Hepatocyte (in vitro differentiated cells): ENCODE measurements around the gene PDIA5. TPM values are rescaled to one million over a fixed set of nuclear protein-coding genes. Genes with fewer than 3 reads are reported as not detected.

ENCODE experiments used
- DNase-seq: peaks from one replicate; pipeline ENCODE4 v3.0.0-alpha.2; 2016; ENCODE audit warnings: low spot score
- H2AFZ ChIP-seq: fragments of 200-600 bp; sonication (generic); 2 replicates; pipeline ENCODE4 v1.6.0; 2016; ENCODE audit warnings: antibody characterized with exemption, mild to moderate bottlenecking
- H3K27ac ChIP-seq: fragments of 200-600 bp; sonication (generic); 2 replicates; pipeline ENCODE4 v1.5.1; 2016; ENCODE audit warnings: mild to moderate bottlenecking
- H3K27me3 ChIP-seq: fragments of 200-600 bp; sonication (generic); 2 replicates; pipeline ENCODE4 v1.6.1; 2016
- H3K36me3 ChIP-seq: fragments of 200-600 bp; sonication (generic); replicated peaks from 2 replicates; pipeline ENCODE4 v1.5.1; 2016; ENCODE audit warnings: low read depth; ENCODE audit not compliant: insufficient read depth
- H3K4me1 ChIP-seq: fragments of 200-600 bp; sonication (generic); 2 replicates; pipeline ENCODE4 v1.5.1; 2016; ENCODE audit warnings: mild to moderate bottlenecking, moderate library complexity; ENCODE audit not compliant: insufficient read depth
- H3K4me2 ChIP-seq: fragments of 200-600 bp; sonication (generic); 2 replicates; pipeline ENCODE4 v1.6.0; 2016
- H3K4me3 ChIP-seq: fragments of 200-600 bp; sonication (generic); 2 replicates; pipeline ENCODE4 v1.5.1; 2016; ENCODE audit warnings: mild to moderate bottlenecking
- H3K79me2 ChIP-seq: fragments of 200-600 bp; sonication (generic); 2 replicates; pipeline ENCODE4 v1.6.0; 2017; ENCODE audit warnings: mild to moderate bottlenecking
- H3K9me2 ChIP-seq: fragments of 200-600 bp; sonication (generic); replicated peaks from 2 replicates; pipeline ENCODE4 v1.6.0; 2017; ENCODE audit warnings: mild to moderate bottlenecking; ENCODE audit not compliant: insufficient read depth
- H3K9me3 ChIP-seq: fragments of 200-600 bp; sonication (generic); 2 replicates; pipeline ENCODE4 v1.5.1; 2016; ENCODE audit warnings: low read depth, mild to moderate bottlenecking
- H4K20me1 ChIP-seq: fragments of 200-600 bp; sonication (generic); 2 replicates; pipeline ENCODE4 v1.6.0; 2016; ENCODE audit warnings: mild to moderate bottlenecking; ENCODE audit not compliant: insufficient read depth, poor library complexity, severe bottlenecking
- EZH2 ChIP-seq: fragments of 200-600 bp; sonication (generic); IDR thresholded peaks from 2 replicates; pipeline ENCODE4 v1.6.1; 2016; ENCODE audit warnings: antibody characterized with exemption, mild to moderate bottlenecking, borderline replicate concordance
- EZH2phosphoT487 ChIP-seq: fragments of 200-600 bp; sonication (generic); IDR thresholded peaks from one replicate; pipeline ENCODE4 v1.6.1; 2018; ENCODE audit warnings: antibody characterized with exemption, mild to moderate bottlenecking, low read depth, moderate library complexity; ENCODE audit not compliant: unreplicated experiment, severe bottlenecking
- WGBS: methylation state at CpG from one replicate; pipeline ENCODE4 v1.1.6; 2016; ENCODE audit warnings: low lambda C conversion rate; ENCODE audit errors: missing lambda C conversion rate; 5-methylcytosine and 5-hydroxymethylcytosine counted together
- polyA plus RNA-seq: library from polyadenylated mRNA; unstranded; fragments of >200 nt; fragmentation: Nextera tagmentation; extraction: Ambion mirVana; gene quantifications from 2 replicates; pipeline ENCODE4 v1.2.1, GENCODE V29; 2016
- total RNA-seq: library from RNA; depleted of rRNA; stranded (reverse); fragments of >200 nt; gene quantifications from 2 replicates; pipeline ENCODE4 v1.2.3, GENCODE V29; 2014
- TF ChIP-seq, protein P1 (sequence below): fragments of 200-600 bp; sonication (generic); IDR thresholded peaks from 2 replicates; pipeline ENCODE4 v1.5.1; 2016; ENCODE audit warnings: antibody characterized with exemption, mild to moderate bottlenecking; ENCODE audit not compliant: poor library complexity

The PDIA5 gene
- total and polyA plus RNA-seq, 2 experiments from 2014 or later = 71.8 to 97.3 TPM

- Histone ChIP-seq H3K4me2 (peak within 1 kb of the TSS; percentile 97), H3K36me3 (no peaks in the 10 kb centered on the region), H3K79me2 (no peaks in the 10 kb centered on the region), H3K27me3 (peaks cover 68% of the 10 kb centered on the region), H3K4me1 (peaks cover 10% of the 10 kb centered on the region), H3K9me3 (no peaks in the 10 kb centered on the region), H3K9me2 (no peaks in the 10 kb centered on the region), H3K4me3 (peak within 1 kb of the TSS; percentile 46), H3K27ac (peak within 1 kb of the TSS; percentile 36), H4K20me1 (no peaks in the 10 kb centered on the region), H2AFZ (peak within 1 kb of the TSS; percentile 87)
- under 1% methylated on average over 60 of the region's 94 CpGs for WGBS
- peak; percentile 70 for DNase-seq
- TF ChIP-seq, protein P1, sequence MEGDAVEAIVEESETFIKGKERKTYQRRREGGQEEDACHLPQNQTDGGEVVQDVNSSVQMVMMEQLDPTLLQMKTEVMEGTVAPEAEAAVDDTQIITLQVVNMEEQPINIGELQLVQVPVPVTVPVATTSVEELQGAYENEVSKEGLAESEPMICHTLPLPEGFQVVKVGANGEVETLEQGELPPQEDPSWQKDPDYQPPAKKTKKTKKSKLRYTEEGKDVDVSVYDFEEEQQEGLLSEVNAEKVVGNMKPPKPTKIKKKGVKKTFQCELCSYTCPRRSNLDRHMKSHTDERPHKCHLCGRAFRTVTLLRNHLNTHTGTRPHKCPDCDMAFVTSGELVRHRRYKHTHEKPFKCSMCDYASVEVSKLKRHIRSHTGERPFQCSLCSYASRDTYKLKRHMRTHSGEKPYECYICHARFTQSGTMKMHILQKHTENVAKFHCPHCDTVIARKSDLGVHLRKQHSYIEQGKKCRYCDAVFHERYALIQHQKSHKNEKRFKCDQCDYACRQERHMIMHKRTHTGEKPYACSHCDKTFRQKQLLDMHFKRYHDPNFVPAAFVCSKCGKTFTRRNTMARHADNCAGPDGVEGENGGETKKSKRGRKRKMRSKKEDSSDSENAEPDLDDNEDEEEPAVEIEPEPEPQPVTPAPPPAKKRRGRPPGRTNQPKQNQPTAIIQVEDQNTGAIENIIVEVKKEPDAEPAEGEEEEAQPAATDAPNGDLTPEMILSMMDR = peak; percentile 55
- TF ChIP-seq EZH2phosphoT487 = no peak
- peak; percentile 28 for TF ChIP-seq EZH2
These were observed 39.3 kb upstream of the PDIA5 start, which contains the start of gene SEMA5B for GRCh38 chr3:123027292-123028232. SEMA5B (minus strand) TSS chr3:123027763; CDS start chr3:122961263, 66,500 bp downstream.

DNA sequence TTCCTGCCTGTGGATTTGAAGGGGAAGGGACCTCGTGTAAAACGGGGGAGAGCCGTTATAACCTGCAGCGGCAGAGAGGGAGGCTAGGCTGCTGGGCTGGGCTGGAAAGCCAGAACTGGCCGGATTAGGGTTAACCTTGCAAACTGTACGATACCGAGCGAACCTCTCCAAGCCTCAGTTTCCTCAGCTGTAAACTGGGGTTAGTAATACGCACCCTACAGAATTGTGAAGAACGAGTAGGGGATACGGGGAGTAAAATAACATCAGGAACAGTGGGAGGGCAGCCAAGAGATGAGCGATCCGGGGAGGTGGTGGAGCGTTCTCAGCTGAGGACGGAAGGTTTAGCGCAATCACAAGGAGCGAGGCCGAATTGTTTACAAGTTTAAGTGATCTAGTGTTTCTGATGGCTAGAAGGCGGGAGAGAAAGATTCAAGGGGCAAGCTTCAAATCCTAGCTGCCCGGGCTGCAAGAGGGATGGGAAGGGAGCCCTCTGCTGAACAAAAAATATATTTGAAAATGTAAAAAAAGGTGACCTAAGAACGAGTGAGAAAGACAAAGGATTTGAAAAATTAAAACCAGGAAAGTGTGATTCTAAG, 38.5 kb upstream of the PDIA5 start:
- H3K36me3 ChIP-seq = no peaks in the 10 kb centered on the region
- H3K27ac ChIP-seq = peak overlapping the region; percentile 36
- peak overlapping the region; percentile 87 for H2AFZ ChIP-seq
- peaks cover 10% of the 10 kb centered on the region for H3K4me1 ChIP-seq
- no peaks in the 10 kb centered on the region for H3K79me2 ChIP-seq
- no peaks in the 10 kb centered on the region for H3K9me3 ChIP-seq
- no peaks in the 10 kb centered on the region for H3K9me2 ChIP-seq
- 2% methylated on average over 21 of the region's 21 CpGs for WGBS
- H4K20me1 ChIP-seq = no peaks in the 10 kb centered on the region
- peak; percentile 75 for DNase-seq
- TF ChIP-seq EZH2 = no peak
- TF ChIP-seq, protein P1 = peak; percentile 65
- TF ChIP-seq EZH2phosphoT487 = peak; percentile 32
- H3K4me2 ChIP-seq = peak overlapping the region; percentile 97
- peak overlapping the region; percentile 46 for H3K4me3 ChIP-seq
- H3K27me3 ChIP-seq = peaks cover 62% of the 10 kb centered on the region

GRCh38 chr3:123031051-123031450, 35.8 kb upstream of the PDIA5 start:
- no peaks in the 10 kb centered on the region for H3K36me3 ChIP-seq
- 74% methylated on average over 4 of the region's 4 CpGs for WGBS
- H3K4me3 ChIP-seq = no peak overlapping the region
- H3K9me3 ChIP-seq = no peaks in the 10 kb centered on the region
- H2AFZ ChIP-seq = no peak overlapping the region
- H3K79me2 ChIP-seq = no peaks in the 10 kb centered on the region
- H3K4me2 ChIP-seq = no peak overlapping the region
- TF ChIP-seq EZH2phosphoT487 = no peak
- no peak for TF ChIP-seq EZH2
- TF ChIP-seq, protein P1 = no peak
- no peak overlapping the region for H3K27ac ChIP-seq
- H4K20me1 ChIP-seq = no peaks in the 10 kb centered on the region
- no peak for DNase-seq
- H3K4me1 ChIP-seq = peaks cover 10% of the 10 kb centered on the region
- H3K9me2 ChIP-seq = no peaks in the 10 kb centered on the region
- H3K27me3 ChIP-seq = peaks cover 36% of the 10 kb centered on the region
